ENCODE measurements around the gene ADRA1B.
"Not testable (repeated sequence)": the region's sequence is repeated elsewhere in the genome, so short reads cannot be mapped to it uniquely, and the experiment has no call there.

The ADRA1B gene

DNA sequence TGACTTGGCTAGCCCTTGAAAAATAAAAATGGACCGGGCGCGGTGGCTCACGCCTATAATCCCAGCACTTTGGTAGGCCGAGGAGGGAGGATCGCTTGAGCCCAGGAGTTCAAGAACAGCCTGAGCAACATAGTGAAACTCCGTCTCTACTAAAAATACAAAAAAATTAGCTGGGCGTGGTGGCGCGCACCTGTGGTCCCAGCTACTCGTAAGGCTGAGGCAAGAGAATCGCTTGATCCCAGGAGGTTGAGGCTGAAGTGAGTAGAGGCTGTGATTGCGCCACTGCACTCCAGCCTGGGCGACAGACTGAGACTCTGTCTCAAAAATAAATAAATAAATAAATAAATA lies 92.2 kb downstream of the ADRA1B start:
- H3K9me3 ChIP-seq (ENCODE audit: low read length); H3K27me3 ChIP-seq (ENCODE audit: control insufficient read depth in 1 of 2, insufficient read depth in 2 of 2, low read length in 2 of 2); H3K4me3 ChIP-seq (ENCODE audit: low read depth in 1 of 2, low read length in 2 of 2); H3K36me3 ChIP-seq (ENCODE audit: insufficient read depth, low read length); H3K9ac ChIP-seq (ENCODE audit: low read length); H3K27ac ChIP-seq (ENCODE audit: low read depth, low read length); H3K4me1 ChIP-seq (ENCODE audit: insufficient read depth, low read length): not testable (repeated sequence)

DNA sequence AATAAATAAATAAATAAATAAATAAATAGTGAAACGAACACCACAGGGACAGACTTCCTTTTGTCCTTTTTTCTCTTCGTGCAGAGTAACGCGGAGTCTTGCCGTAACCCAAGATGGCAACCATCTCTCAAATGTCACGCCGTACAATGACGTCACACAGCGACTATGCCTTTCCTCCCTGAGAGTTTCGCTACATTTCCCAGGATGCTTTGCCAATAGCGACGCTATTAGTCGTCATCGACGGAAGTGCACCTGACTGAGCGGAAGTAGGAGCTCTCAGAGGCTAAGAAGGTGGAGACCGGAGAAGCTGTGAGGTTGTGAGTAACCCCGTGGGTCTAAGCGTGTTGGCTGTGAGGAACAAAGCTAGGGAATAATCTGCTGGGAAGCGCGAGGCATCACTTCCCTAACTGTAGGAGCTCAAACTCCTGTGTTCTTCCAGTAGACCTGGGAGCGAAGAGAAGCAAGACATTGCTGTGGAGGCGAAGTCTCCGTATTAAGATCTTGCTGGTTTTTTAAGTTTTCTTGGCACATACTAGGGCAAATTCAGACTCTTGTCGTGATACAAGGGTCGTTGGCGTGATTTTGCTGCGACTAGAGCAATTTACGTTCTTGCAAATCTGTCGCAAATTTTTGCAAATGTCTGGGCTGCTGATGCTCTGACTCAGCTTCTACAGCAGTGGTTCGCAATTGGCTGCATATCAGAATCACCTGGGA lies 92.8 kb downstream of the ADRA1B start, which contains the start of gene TTC1:
Gene TTC1, plus strand, starts transcription at position 263 of the 714 bp plus-strand sequence. CDS start 1,390 bp downstream, outside the sequence.
- peaks cover 9% of the 10 kb centered on the region for H3K36me3 ChIP-seq (ENCODE audit: insufficient read depth, low read length)
- H3K27me3 ChIP-seq (ENCODE audit: control insufficient read depth in 1 of 2, insufficient read depth in 2 of 2, low read length in 2 of 2), result no peaks in the 10 kb centered on the region
- H3K9me3 ChIP-seq (ENCODE audit: low read length), result no peaks in the 10 kb centered on the region
- peaks cover 8% of the 10 kb centered on the region for H3K4me1 ChIP-seq (ENCODE audit: insufficient read depth, low read length)
- H3K27ac ChIP-seq (ENCODE audit: low read depth, low read length), result peak within 1 kb of the TSS; percentile 68
- peak within 1 kb of the TSS; percentile 100 for H3K9ac ChIP-seq (ENCODE audit: low read length)
- H3K4me3 ChIP-seq (ENCODE audit: low read depth in 1 of 2, low read length in 2 of 2), result peak within 1 kb of the TSS; percentile 69 to 100

- Histone ChIP-seq H3K36me3 (ENCODE audit: insufficient read depth, low read length) (peaks cover 9% of the 10 kb centered on the region), H3K27me3 (ENCODE audit: control insufficient read depth in 1 of 2, insufficient read depth in 2 of 2, low read length in 2 of 2) (no peaks in the 10 kb centered on the region), H3K4me1 (ENCODE audit: insufficient read depth, low read length) (peaks cover 8% of the 10 kb centered on the region), H3K9ac (ENCODE audit: low read length) (peak overlapping the region; percentile 100), H3K4me3 (ENCODE audit: low read depth in 1 of 2, low read length in 2 of 2) (peak overlapping the region; percentile 69 to 100), H3K9me3 (ENCODE audit: low read length) (no peaks in the 10 kb centered on the region), H3K27ac (ENCODE audit: low read depth, low read length) (peak overlapping the region; percentile 68)
These were observed 93.3 kb downstream of the ADRA1B start for GRCh38 chr5:160009591-160009989.

DNA sequence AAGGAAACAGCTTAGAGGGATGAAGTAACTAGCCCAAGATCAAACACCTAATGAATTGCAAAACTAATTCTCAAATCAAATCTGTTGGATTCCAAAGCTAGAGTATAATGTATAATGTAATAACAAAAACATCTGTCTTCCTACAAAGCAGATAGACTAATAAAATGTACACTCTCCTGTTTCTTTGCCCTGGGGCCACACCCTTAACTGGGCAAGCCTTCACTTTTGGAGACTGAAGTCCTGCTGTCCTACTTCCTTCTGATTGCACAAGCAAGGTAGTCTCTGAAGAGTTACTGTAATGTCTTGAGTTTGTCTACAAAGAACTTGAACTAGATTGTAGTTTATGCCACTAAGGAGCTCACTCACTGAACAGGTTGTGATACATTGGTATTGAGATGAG lies 95.2 kb downstream of the ADRA1B start:
- Histone ChIP-seq H3K4me3 (ENCODE audit: low read depth in 1 of 2, low read length in 2 of 2) (no peak overlapping the region), H3K36me3 (ENCODE audit: insufficient read depth, low read length) (peaks cover 16% of the 10 kb centered on the region), H3K9me3 (ENCODE audit: low read length) (no peaks in the 10 kb centered on the region), H3K27me3 (ENCODE audit: control insufficient read depth in 1 of 2, insufficient read depth in 2 of 2, low read length in 2 of 2) (no peaks in the 10 kb centered on the region), H3K27ac (ENCODE audit: low read depth, low read length) (no peak overlapping the region), H3K9ac (ENCODE audit: low read length) (no peak overlapping the region), H3K4me1 (ENCODE audit: insufficient read depth, low read length) (peaks cover 8% of the 10 kb centered on the region)

GRCh38 chr5:160014197-160014596 lies 97.9 kb downstream of the ADRA1B start:
- not testable (repeated sequence) for H3K9ac ChIP-seq (ENCODE audit: low read length); H3K4me1 ChIP-seq (ENCODE audit: insufficient read depth, low read length); H3K27me3 ChIP-seq (ENCODE audit: control insufficient read depth in 1 of 2, insufficient read depth in 2 of 2, low read length in 2 of 2); H3K9me3 ChIP-seq (ENCODE audit: low read length); H3K27ac ChIP-seq (ENCODE audit: low read depth, low read length); H3K4me3 ChIP-seq (ENCODE audit: low read depth in 1 of 2, low read length in 2 of 2)
- peaks cover 16% of the 10 kb centered on the region for H3K36me3 ChIP-seq (ENCODE audit: insufficient read depth, low read length)

DNA sequence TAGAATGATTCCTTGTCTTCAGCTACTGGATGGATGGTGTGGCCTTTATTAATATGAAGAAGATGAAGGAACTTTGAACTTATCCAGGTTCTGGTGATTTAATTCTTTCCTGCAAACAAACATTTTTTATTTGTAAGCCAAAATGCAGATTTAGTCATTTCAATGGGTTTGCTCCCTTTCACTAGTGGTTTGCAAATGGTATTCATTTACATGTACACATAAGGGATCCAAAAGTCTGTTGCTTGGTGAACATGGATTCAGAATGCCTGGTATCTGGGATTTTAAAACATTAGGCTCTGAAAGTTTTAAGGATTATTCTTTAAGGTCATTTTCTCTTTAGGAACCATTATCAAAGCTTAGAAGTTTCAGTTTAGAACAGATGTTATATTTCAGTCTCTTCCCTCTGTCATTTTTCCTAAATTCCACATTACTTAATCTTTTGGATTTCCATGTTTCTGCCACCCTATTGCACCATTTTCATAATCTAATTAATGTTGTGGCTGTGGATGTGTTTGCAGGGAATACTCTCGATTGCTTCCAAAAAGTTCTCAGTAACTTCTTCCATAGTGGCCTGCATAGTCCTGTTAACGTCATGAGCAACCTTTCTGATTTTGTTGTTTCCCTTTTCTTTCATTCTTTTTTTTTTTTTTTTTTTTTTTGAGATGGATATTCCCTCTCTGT lies 102.8 kb downstream of the ADRA1B start:
- H3K27ac ChIP-seq (ENCODE audit: low read depth, low read length), result no peak overlapping the region
- H3K9me3 ChIP-seq (ENCODE audit: low read length), result no peaks in the 10 kb centered on the region
- H3K4me1 ChIP-seq (ENCODE audit: insufficient read depth, low read length), result peaks cover 5% of the 10 kb centered on the region
- peaks cover 6% of the 10 kb centered on the region for H3K36me3 ChIP-seq (ENCODE audit: insufficient read depth, low read length)
- no peak overlapping the region for H3K9ac ChIP-seq (ENCODE audit: low read length)
- no peaks in the 10 kb centered on the region for H3K27me3 ChIP-seq (ENCODE audit: control insufficient read depth in 1 of 2, insufficient read depth in 2 of 2, low read length in 2 of 2)
- H3K4me3 ChIP-seq (ENCODE audit: low read depth in 1 of 2, low read length in 2 of 2), result no peak overlapping the region

DNA sequence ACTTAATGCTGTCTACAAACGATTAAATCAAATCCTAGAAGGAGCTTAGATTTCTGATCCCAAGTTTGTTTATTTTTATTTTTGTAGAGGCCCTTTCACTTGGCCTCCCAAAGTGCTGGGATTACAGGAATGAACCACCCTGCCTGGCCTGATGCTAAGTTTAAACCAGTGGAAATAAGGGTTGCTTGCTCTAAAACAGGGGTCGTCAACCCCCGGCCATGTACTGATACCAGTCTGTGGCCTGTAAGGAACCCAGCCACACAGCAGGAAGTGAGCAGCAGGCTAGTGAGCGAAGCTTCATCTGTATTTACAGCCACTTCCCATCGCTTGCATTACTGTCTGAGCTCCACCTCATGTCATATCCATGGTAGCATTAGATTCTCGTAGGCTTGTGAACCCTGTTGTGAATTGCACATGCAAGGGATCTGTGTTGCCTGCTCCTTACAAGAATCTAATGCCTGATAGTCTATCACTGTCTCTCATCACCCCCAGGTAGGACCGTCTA lies 104.0 kb downstream of the ADRA1B start:
- peaks cover 4% of the 10 kb centered on the region for H3K36me3 ChIP-seq (ENCODE audit: insufficient read depth, low read length)
- H3K27ac ChIP-seq (ENCODE audit: low read depth, low read length), result no peak overlapping the region
- H3K9ac ChIP-seq (ENCODE audit: low read length), result no peak overlapping the region
- H3K4me3 ChIP-seq (ENCODE audit: low read depth in 1 of 2, low read length in 2 of 2), result no peak overlapping the region
- H3K4me1 ChIP-seq (ENCODE audit: insufficient read depth, low read length), result peaks cover 5% of the 10 kb centered on the region
- no peaks in the 10 kb centered on the region for H3K9me3 ChIP-seq (ENCODE audit: low read length)
- no peaks in the 10 kb centered on the region for H3K27me3 ChIP-seq (ENCODE audit: control insufficient read depth in 1 of 2, insufficient read depth in 2 of 2, low read length in 2 of 2)

- H3K27me3 ChIP-seq (ENCODE audit: control insufficient read depth in 1 of 2, insufficient read depth in 2 of 2, low read length in 2 of 2), result no peaks in the 10 kb centered on the region
- no peak overlapping the region for H3K9ac ChIP-seq (ENCODE audit: low read length)
- no peak overlapping the region for H3K27ac ChIP-seq (ENCODE audit: low read depth, low read length)
- no peaks in the 10 kb centered on the region for H3K9me3 ChIP-seq (ENCODE audit: low read length)
- H3K4me3 ChIP-seq (ENCODE audit: low read depth in 1 of 2, low read length in 2 of 2), result no peak overlapping the region
- no peaks in the 10 kb centered on the region for H3K36me3 ChIP-seq (ENCODE audit: insufficient read depth, low read length)
- peaks cover 5% of the 10 kb centered on the region for H3K4me1 ChIP-seq (ENCODE audit: insufficient read depth, low read length)
These were observed 104.7 kb downstream of the ADRA1B start for GRCh38 chr5:160020964-160021363.

DNA sequence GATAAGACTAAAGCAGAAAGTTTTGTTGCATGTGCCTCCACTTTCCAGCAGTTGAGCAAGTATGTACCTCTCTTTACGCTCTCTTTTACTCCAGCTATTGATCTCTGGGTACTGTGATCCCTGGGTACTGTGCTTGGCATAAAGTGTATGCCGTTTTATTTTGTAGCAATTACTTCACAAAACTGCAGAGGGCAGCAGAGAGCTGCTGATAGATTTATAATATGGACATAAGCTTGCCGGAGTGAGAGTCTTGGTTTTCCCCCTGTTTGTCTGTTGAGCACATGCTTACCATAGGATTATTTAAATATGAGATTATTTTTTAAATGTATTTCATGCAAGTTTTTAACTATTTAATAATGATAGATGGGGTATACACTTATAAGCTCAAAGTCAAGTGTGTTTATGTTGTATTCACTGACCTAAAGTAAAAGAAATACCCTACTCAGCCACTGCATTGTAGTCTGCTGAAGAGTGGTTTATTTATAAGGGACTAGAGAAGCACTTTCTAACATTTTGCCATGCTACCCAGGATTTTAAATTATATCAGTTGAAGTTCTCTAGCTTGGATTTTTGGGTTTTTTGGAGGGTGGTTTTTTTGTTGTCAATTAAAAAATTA lies 105.7 kb downstream of the ADRA1B start:
- Histone ChIP-seq H3K9me3 (ENCODE audit: low read length) (no peaks in the 10 kb centered on the region), H3K4me1 (ENCODE audit: insufficient read depth, low read length) (peaks cover 5% of the 10 kb centered on the region), H3K27ac (ENCODE audit: low read depth, low read length) (no peak overlapping the region), H3K27me3 (ENCODE audit: control insufficient read depth in 1 of 2, insufficient read depth in 2 of 2, low read length in 2 of 2) (no peaks in the 10 kb centered on the region), H3K36me3 (ENCODE audit: insufficient read depth, low read length) (no peaks in the 10 kb centered on the region), H3K9ac (ENCODE audit: low read length) (no peak overlapping the region), H3K4me3 (ENCODE audit: low read depth in 1 of 2, low read length in 2 of 2) (no peak overlapping the region)
